ENCODE measurements around the gene PWP1. TPM values are rescaled to one million over a fixed set of nuclear protein-coding genes. Genes with fewer than 3 reads are reported as not detected.

Gene PWP1
- total and polyA plus RNA-seq, 2 donors (not counting 1 experiment from before 2014, with no cell fraction given) = 51.2 to 63.5 TPM

- no peaks in the 10 kb centered on the region for H3K27me3 Mint-ChIP-seq
- Histone ChIP-seq H3K4me3 (ENCODE audit: control extremely low read depth in 1 of 5, extremely low read depth in 1 of 5, insufficient read depth in 1 of 5, low read depth in 2 of 5, low read length in 4 of 5) (no peak overlapping the region), H3K4me2 (replicated peaks; ENCODE audit: low read depth, low read length, poor library complexity, severe bottlenecking) (peak overlapping the region; percentile 88), H3K27ac (ENCODE audit: low read length in 2 of 2) (no peak overlapping the region), H3K9me3 (ENCODE audit: control extremely low read depth in 1 of 3, control insufficient read depth in 2 of 3, insufficient read depth in 1 of 3, low read length in 2 of 3) (no peaks in the 10 kb centered on the region), H4K20me1 (ENCODE audit: control insufficient read depth, insufficient read depth, low read length, poor library complexity, severe bottlenecking) (no peaks in the 10 kb centered on the region), H3K27me3 (replicated peaks in 1 of 4; ENCODE audit: control extremely low read depth in 1 of 4, control insufficient read depth in 3 of 4, insufficient read depth in 4 of 4, low read length in 3 of 4) (peaks cover 0 to 2% (median 0%) of the 10 kb centered on the region in 4 experiments), H2AFZ (ENCODE audit: insufficient read depth, low read depth, low read length, poor library complexity, severe bottlenecking) (peak overlapping the region; percentile 80), H3K36me3 (replicated peaks in 1 of 2; ENCODE audit: control extremely low read depth in 1 of 2, control insufficient read depth in 1 of 2, extremely low read depth in 1 of 2, insufficient read depth in 2 of 2, low read length in 1 of 2) (peaks cover 0 to 11% of the 10 kb centered on the region in 2 experiments), H3K9ac (ENCODE audit: low read length) (no peak overlapping the region), H3K79me2 (ENCODE audit: control insufficient read depth, insufficient read depth, low read length) (peaks cover 33% of the 10 kb centered on the region), H3K4me1 (ENCODE audit: control insufficient read depth in 2 of 2, insufficient read depth in 2 of 2, low read length in 2 of 2) (peaks cover 16 to 22% of the 10 kb centered on the region in 2 donors)
- ATAC-seq (ENCODE audit: low read depth) (no peak), DNase-seq (no peak)
- intact Hi-C loops (cut with micrococcal nuclease) = loop anchor here (2.0 kb wide), 1 partner anchor 879 kb away; the partner anchor contains the start of gene ISCU
- TF ChIP-seq EZH2 (IDR thresholded peaks at IDR 0.05; ENCODE audit: borderline replicate concordance, insufficient read depth, low read depth, low read length, poor library complexity, severe bottlenecking) (no peak), CTCF (IDR thresholded peaks at IDR 0.05) (no peak)
- no peaks in the 10 kb centered on the region for H3K9me3 Mint-ChIP-seq (ENCODE audit: insufficient read depth)
- ChIA-PET CTCF (interaction anchor here (1.4 to 1.7 kb wide), 4 partner anchors 9 to 201 kb away, joined by 5 to 9 read pairs (median 6); no protein-coding TSS in a partner anchor), POLR2A (no interaction called here)
- H3K4me3 Mint-ChIP-seq = peak overlapping the region; percentile 96
- peak overlapping the region; percentile 98 for H3K27ac Mint-ChIP-seq
- WGBS (ENCODE audit: insufficient coverage) = 100% methylated on average over 1 of the region's 3 CpGs
- H3K4me1 Mint-ChIP-seq = peaks cover 25% of the 10 kb centered on the region
Observed at GRCh38 chr12:107684029-107684795, 1.4 kb upstream of the PWP1 start.

DNA sequence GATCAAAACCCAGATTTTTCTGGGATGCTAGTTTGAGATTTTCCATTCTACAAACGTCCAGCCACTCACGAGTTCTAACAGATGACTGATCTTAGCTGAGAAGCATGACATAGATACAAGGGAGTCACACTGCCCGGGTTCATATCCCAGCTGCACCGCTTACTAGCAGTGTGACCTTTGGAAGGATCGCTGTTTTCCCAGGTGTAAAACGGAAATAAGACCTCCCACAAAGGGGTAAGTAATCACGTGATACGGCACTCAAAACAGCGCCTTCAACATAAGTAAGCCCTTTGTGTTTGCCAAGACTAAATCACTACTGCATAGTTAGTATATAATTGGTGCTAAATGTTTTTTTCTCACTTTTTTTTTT lies 624 bp upstream of the PWP1 start:
- Mint-ChIP-seq H3K27me3 (no peaks in the 10 kb centered on the region), H3K27ac (peak overlapping the region; percentile 98), H3K4me1 (peaks cover 25% of the 10 kb centered on the region), H3K9me3 (ENCODE audit: insufficient read depth) (no peaks in the 10 kb centered on the region), H3K4me3 (peak overlapping the region; percentile 96)
- no peak for DNase-seq
- Histone ChIP-seq H3K9me3 (ENCODE audit: control extremely low read depth in 1 of 3, control insufficient read depth in 2 of 3, insufficient read depth in 1 of 3, low read length in 2 of 3) (no peaks in the 10 kb centered on the region), H3K36me3 (replicated peaks in 1 of 2; ENCODE audit: control extremely low read depth in 1 of 2, control insufficient read depth in 1 of 2, extremely low read depth in 1 of 2, insufficient read depth in 2 of 2, low read length in 1 of 2) (peaks cover 0 to 18% of the 10 kb centered on the region in 2 experiments), H3K4me1 (ENCODE audit: control insufficient read depth in 2 of 2, insufficient read depth in 2 of 2, low read length in 2 of 2) (peaks cover 16 to 22% of the 10 kb centered on the region in 2 donors), H3K4me3 (ENCODE audit: control extremely low read depth in 1 of 5, extremely low read depth in 1 of 5, insufficient read depth in 1 of 5, low read depth in 2 of 5, low read length in 4 of 5) (peak overlapping the region; percentile 69 to 96 (median 86)), H3K27ac (ENCODE audit: low read length in 2 of 2) (peak overlapping the region; percentile 81 to 85), H3K79me2 (ENCODE audit: control insufficient read depth, insufficient read depth, low read length) (peaks cover 38% of the 10 kb centered on the region), H2AFZ (ENCODE audit: insufficient read depth, low read depth, low read length, poor library complexity, severe bottlenecking) (peak overlapping the region; percentile 80), H3K27me3 (replicated peaks in 1 of 4; ENCODE audit: control extremely low read depth in 1 of 4, control insufficient read depth in 3 of 4, insufficient read depth in 4 of 4, low read length in 3 of 4) (no peaks in the 10 kb centered on the region), H3K9ac (ENCODE audit: low read length) (peak overlapping the region; percentile 85), H4K20me1 (ENCODE audit: control insufficient read depth, insufficient read depth, low read length, poor library complexity, severe bottlenecking) (no peaks in the 10 kb centered on the region), H3K4me2 (replicated peaks; ENCODE audit: low read depth, low read length, poor library complexity, severe bottlenecking) (peak overlapping the region; percentile 88)
- intact Hi-C loops (cut with micrococcal nuclease) = loop anchor here (1.0 to 2.0 kb wide), 3 partner anchors 52 to 878 kb away; partner anchors contain the start of genes ISCU and PRDM4
- 59% methylated on average over 6 of the region's 9 CpGs for WGBS (ENCODE audit: insufficient coverage)
- POLR2A ChIA-PET = interaction anchor here (0.6 to 1.6 kb wide), 3 partner anchors 52 to 1473 kb away, joined by 3 to 5 read pairs (median 4); partner anchors contain the start of gene PRDM4
- TF ChIP-seq CTCF (IDR thresholded peaks at IDR 0.05) (no peak), EZH2 (IDR thresholded peaks at IDR 0.05; ENCODE audit: borderline replicate concordance, insufficient read depth, low read depth, low read length, poor library complexity, severe bottlenecking) (no peak)
- ATAC-seq (ENCODE audit: low read depth) = no peak
- CTCF ChIA-PET = interaction anchor here (1.4 to 1.7 kb wide), 3 partner anchors 9 to 200 kb away, joined by 5 to 9 read pairs (median 6); no protein-coding TSS in a partner anchor
